Duodenal mucosa (tissue), 2 donors: ENCODE results near the gene RB1.
"Not testable (repeated sequence)": the region's sequence is repeated elsewhere in the genome, so short reads cannot be mapped to it uniquely, and the experiment has no call there.

ENCODE experiments used
- H3K27ac ChIP-seq: one replicate; pipeline ENCODE4 v1.7.0; 2013; ENCODE audit warnings: low read depth, low read length
- H3K27me3 ChIP-seq, 2 donors: one replicate each; pipeline ENCODE4 v1.7.0; 2013; ENCODE audit warnings: low read length in 2 of 2, control low read depth in 1 of 2; ENCODE audit not compliant: insufficient read depth in 2 of 2, control insufficient read depth in 1 of 2
- H3K36me3 ChIP-seq, 2 donors: one replicate each; pipeline ENCODE4 v1.7.0; 2013; ENCODE audit warnings: low read length in 2 of 2, control low read depth in 1 of 2; ENCODE audit not compliant: insufficient read depth in 2 of 2, control insufficient read depth in 1 of 2
- H3K4me1 ChIP-seq, 2 donors: one replicate each; pipeline ENCODE4 v1.7.0; 2013; ENCODE audit warnings: low read length in 2 of 2, control low read depth in 1 of 2; ENCODE audit not compliant: insufficient read depth in 2 of 2, control insufficient read depth in 1 of 2
- H3K4me3 ChIP-seq, 2 donors: one replicate each; pipeline ENCODE4 v1.7.0; 2013; ENCODE audit warnings: low read length in 2 of 2, low read depth in 1 of 2
- H3K9ac ChIP-seq, 2 donors: one replicate each; pipeline ENCODE4 v1.7.0; 2013; ENCODE audit warnings: low read length in 2 of 2, low read depth in 1 of 2
- H3K9me3 ChIP-seq, 2 donors: one replicate each; pipeline ENCODE4 v1.7.0; 2013; ENCODE audit warnings: low read length in 2 of 2, control low read depth in 1 of 2; ENCODE audit not compliant: control insufficient read depth in 1 of 2

Gene RB1

GRCh38 chr13:48414501-48414900, 111.0 kb downstream of the RB1 start:
- H3K9me3 ChIP-seq, result no peaks in the 10 kb centered on the region
- no peak overlapping the region for H3K9ac ChIP-seq
- no peaks in the 10 kb centered on the region for H3K27me3 ChIP-seq
- peaks cover 0 to 3% of the 10 kb centered on the region in 2 donors for H3K36me3 ChIP-seq
- no peak overlapping the region for H3K27ac ChIP-seq
- no peak overlapping the region for H3K4me3 ChIP-seq
- H3K4me1 ChIP-seq, result peaks cover 0 to 12% of the 10 kb centered on the region in 2 donors

- Histone ChIP-seq H3K9me3 (no peaks in the 10 kb centered on the region), H3K9ac (no peak overlapping the region), H3K27me3 (no peaks in the 10 kb centered on the region), H3K4me3 (no peak overlapping the region), H3K27ac (no peak overlapping the region), H3K36me3 (peaks cover 0 to 3% of the 10 kb centered on the region in 2 donors), H3K4me1 (peaks cover 0 to 6% of the 10 kb centered on the region in 2 donors)
Observed at GRCh38 chr13:48415516-48415915, 112.0 kb downstream of the RB1 start.

- not testable (repeated sequence) for H3K4me1 ChIP-seq, H3K27me3 ChIP-seq, H3K9ac ChIP-seq, H3K4me3 ChIP-seq, H3K9me3 ChIP-seq, H3K27ac ChIP-seq, H3K36me3 ChIP-seq
Observed at GRCh38 chr13:48422003-48422402, 118.5 kb downstream of the RB1 start.

GRCh38 chr13:48424212-48424611, 120.7 kb downstream of the RB1 start:
- H3K4me3 ChIP-seq, result no peak overlapping the region
- H3K27ac ChIP-seq, result no peak overlapping the region
- H3K36me3 ChIP-seq, result no peaks in the 10 kb centered on the region
- H3K9ac ChIP-seq, result no peak overlapping the region
- H3K27me3 ChIP-seq, result no peaks in the 10 kb centered on the region
- H3K9me3 ChIP-seq, result no peaks in the 10 kb centered on the region
- no peaks in the 10 kb centered on the region for H3K4me1 ChIP-seq

- no peaks in the 10 kb centered on the region for H3K9me3 ChIP-seq
- H3K27me3 ChIP-seq, result no peaks in the 10 kb centered on the region
- H3K4me3 ChIP-seq, result no peak overlapping the region
- H3K36me3 ChIP-seq, result no peaks in the 10 kb centered on the region
- no peak overlapping the region for H3K27ac ChIP-seq
- H3K9ac ChIP-seq, result no peak overlapping the region
- H3K4me1 ChIP-seq, result no peaks in the 10 kb centered on the region
Observed at GRCh38 chr13:48426052-48426451, 122.5 kb downstream of the RB1 start.

GRCh38 chr13:48426755-48427298, 123.3 kb downstream of the RB1 start:
- not testable (repeated sequence) for H3K4me1 ChIP-seq, H3K36me3 ChIP-seq, H3K9me3 ChIP-seq, H3K27ac ChIP-seq, H3K4me3 ChIP-seq, H3K9ac ChIP-seq, H3K27me3 ChIP-seq

- H3K4me3 ChIP-seq, result no peak overlapping the region
- H3K36me3 ChIP-seq, result no peaks in the 10 kb centered on the region
- H3K27ac ChIP-seq, result no peak overlapping the region
- no peaks in the 10 kb centered on the region for H3K9me3 ChIP-seq
- H3K9ac ChIP-seq, result no peak overlapping the region
- H3K27me3 ChIP-seq, result no peaks in the 10 kb centered on the region
- H3K4me1 ChIP-seq, result peaks cover 0 to 5% of the 10 kb centered on the region in 2 donors
Observed at GRCh38 chr13:48429036-48429435, 125.5 kb downstream of the RB1 start.

DNA sequence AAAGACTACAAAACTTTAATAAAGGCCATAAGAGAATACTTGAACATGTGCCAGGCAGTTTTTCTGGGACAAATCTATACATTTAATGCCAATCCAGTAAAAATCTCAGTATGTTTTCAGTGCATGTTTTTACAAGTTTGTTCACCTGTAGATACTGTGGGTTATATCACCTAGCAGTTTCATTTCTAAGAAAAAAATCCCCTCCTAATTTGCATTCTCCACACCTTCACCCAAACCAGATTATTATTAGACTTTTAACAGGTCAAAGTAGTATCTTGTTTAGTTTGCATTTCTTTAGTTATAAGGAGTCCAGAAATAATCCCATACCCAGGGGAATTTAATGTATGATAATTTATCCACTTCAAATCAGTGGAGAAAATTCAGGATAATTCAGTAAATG, 126.3 kb downstream of the RB1 start:
- H3K9ac ChIP-seq, result no peak overlapping the region
- H3K4me1 ChIP-seq, result peaks cover 0 to 5% of the 10 kb centered on the region in 2 donors
- H3K36me3 ChIP-seq, result no peaks in the 10 kb centered on the region
- no peak overlapping the region for H3K4me3 ChIP-seq
- no peak overlapping the region for H3K27ac ChIP-seq
- no peaks in the 10 kb centered on the region for H3K9me3 ChIP-seq
- H3K27me3 ChIP-seq, result no peaks in the 10 kb centered on the region

GRCh38 chr13:48431431-48431830, 127.9 kb downstream of the RB1 start:
- no peaks in the 10 kb centered on the region for H3K27me3 ChIP-seq
- no peak overlapping the region for H3K9ac ChIP-seq
- H3K9me3 ChIP-seq, result no peaks in the 10 kb centered on the region
- peaks cover 0 to 5% of the 10 kb centered on the region in 2 donors for H3K4me1 ChIP-seq
- H3K4me3 ChIP-seq, result no peak overlapping the region
- no peaks in the 10 kb centered on the region for H3K36me3 ChIP-seq
- no peak overlapping the region for H3K27ac ChIP-seq

GRCh38 chr13:48431987-48432615, 128.6 kb downstream of the RB1 start:
- H3K4me1 ChIP-seq, result peaks cover 0 to 5% of the 10 kb centered on the region in 2 donors
- no peaks in the 10 kb centered on the region for H3K27me3 ChIP-seq
- no peaks in the 10 kb centered on the region for H3K9me3 ChIP-seq
- H3K9ac ChIP-seq, result no peak overlapping the region
- H3K36me3 ChIP-seq, result no peaks in the 10 kb centered on the region
- no peak overlapping the region for H3K27ac ChIP-seq
- no peak overlapping the region for H3K4me3 ChIP-seq
